Measurements from ENCODE around the gene GAS2L2. TPM values are rescaled to one million over a fixed set of nuclear protein-coding genes. Genes with fewer than 3 reads are reported as not detected.

Gene GAS2L2
- total and polyA plus RNA-seq, 2 donors (not counting 1 experiment from before 2014, with no cell fraction given), result 0.09 to 0.17 TPM

DNA sequence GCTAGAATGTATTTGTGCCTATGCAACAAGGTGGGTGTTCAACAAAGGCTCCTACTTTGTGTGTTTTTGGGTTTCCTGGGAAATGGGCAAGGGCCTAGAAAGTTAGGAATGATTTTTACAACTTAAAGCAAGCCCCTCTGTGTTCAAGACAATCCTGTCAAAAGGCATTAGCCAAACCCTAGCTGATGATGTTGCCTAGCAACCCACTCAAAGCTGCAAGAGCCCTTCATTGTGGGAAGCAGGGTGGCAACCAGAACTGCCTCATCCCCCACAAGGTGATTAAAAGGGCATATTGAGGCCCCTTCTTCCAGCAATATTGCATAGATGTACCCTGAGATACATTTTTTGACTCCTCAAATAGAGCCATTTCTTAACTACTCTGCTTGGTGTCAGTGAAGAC is 37.6 kb downstream of the GAS2L2 start:
- no peak overlapping the region for H3K4me3 ChIP-seq (ENCODE audit: control extremely low read depth in 1 of 5, extremely low read depth in 1 of 5, insufficient read depth in 1 of 5, low read depth in 2 of 5, low read length in 4 of 5)
- POLR2A ChIA-PET, result no interaction called here
- DNase-seq, result no peak
- H4K20me1 ChIP-seq (ENCODE audit: control insufficient read depth, insufficient read depth, low read length, poor library complexity, severe bottlenecking), result no peaks in the 10 kb centered on the region
- no peak overlapping the region for H3K9ac ChIP-seq (ENCODE audit: low read length)
- Mint-ChIP-seq H3K4me3 (no peak overlapping the region), H3K27me3 (no peaks in the 10 kb centered on the region), H3K4me1 (no peaks in the 10 kb centered on the region), H3K27ac (no peak overlapping the region), H3K9me3 (ENCODE audit: insufficient read depth) (no peaks in the 10 kb centered on the region)
- H2AFZ ChIP-seq (ENCODE audit: insufficient read depth, low read depth, low read length, poor library complexity, severe bottlenecking), result no peak overlapping the region
- TF ChIP-seq, protein P1, sequence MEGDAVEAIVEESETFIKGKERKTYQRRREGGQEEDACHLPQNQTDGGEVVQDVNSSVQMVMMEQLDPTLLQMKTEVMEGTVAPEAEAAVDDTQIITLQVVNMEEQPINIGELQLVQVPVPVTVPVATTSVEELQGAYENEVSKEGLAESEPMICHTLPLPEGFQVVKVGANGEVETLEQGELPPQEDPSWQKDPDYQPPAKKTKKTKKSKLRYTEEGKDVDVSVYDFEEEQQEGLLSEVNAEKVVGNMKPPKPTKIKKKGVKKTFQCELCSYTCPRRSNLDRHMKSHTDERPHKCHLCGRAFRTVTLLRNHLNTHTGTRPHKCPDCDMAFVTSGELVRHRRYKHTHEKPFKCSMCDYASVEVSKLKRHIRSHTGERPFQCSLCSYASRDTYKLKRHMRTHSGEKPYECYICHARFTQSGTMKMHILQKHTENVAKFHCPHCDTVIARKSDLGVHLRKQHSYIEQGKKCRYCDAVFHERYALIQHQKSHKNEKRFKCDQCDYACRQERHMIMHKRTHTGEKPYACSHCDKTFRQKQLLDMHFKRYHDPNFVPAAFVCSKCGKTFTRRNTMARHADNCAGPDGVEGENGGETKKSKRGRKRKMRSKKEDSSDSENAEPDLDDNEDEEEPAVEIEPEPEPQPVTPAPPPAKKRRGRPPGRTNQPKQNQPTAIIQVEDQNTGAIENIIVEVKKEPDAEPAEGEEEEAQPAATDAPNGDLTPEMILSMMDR (IDR thresholded peaks at IDR 0.05), result no peak
- no peak for TF ChIP-seq EZH2 (IDR thresholded peaks at IDR 0.05; ENCODE audit: borderline replicate concordance, insufficient read depth, low read depth, low read length, poor library complexity, severe bottlenecking)
- no peak overlapping the region for H3K27ac ChIP-seq (ENCODE audit: low read length in 2 of 2)
- no peaks in the 10 kb centered on the region for H3K79me2 ChIP-seq (ENCODE audit: control insufficient read depth, insufficient read depth, low read length)
- intact Hi-C loops (cut with micrococcal nuclease), result no loop called here
- no peaks in the 10 kb centered on the region for H3K4me1 ChIP-seq (ENCODE audit: control insufficient read depth in 2 of 2, insufficient read depth in 2 of 2, low read length in 2 of 2)
- H3K36me3 ChIP-seq (replicated peaks in 1 of 2; ENCODE audit: control extremely low read depth in 1 of 2, control insufficient read depth in 1 of 2, extremely low read depth in 1 of 2, insufficient read depth in 2 of 2, low read length in 1 of 2), result peaks cover 33 to 73% of the 10 kb centered on the region in 2 experiments
- no peak overlapping the region for H3K4me2 ChIP-seq (replicated peaks; ENCODE audit: low read depth, low read length, poor library complexity, severe bottlenecking)
- no peaks in the 10 kb centered on the region for H3K27me3 ChIP-seq (replicated peaks in 1 of 4; ENCODE audit: control extremely low read depth in 1 of 4, control insufficient read depth in 3 of 4, insufficient read depth in 4 of 4, low read length in 3 of 4)
- no peak for ATAC-seq (ENCODE audit: low read depth)
- no peaks in the 10 kb centered on the region for H3K9me3 ChIP-seq (ENCODE audit: control extremely low read depth in 1 of 3, control insufficient read depth in 2 of 3, insufficient read depth in 1 of 3, low read length in 2 of 3)
- CTCF ChIA-PET, result no interaction called here

DNA sequence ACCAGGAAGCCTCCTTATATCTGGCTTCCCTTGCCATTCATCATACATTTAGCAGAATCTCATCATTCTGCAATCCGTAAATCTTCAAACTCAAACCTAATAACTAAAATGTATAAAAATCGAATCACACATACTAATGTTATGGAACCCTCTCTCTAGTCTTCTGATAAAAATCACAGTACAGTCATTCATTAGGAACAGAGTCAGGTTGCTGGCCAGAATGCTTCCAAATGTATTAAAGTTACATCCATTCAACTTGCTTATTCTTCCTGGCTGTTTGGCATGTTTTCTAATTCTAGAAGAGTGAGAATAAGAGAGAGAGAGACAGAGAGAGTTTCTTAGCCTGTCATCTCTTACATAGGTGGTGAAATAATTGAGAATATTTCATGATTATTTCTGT is 38.1 kb downstream of the GAS2L2 start:
- no peaks in the 10 kb centered on the region for H3K27me3 ChIP-seq (replicated peaks in 1 of 4; ENCODE audit: control extremely low read depth in 1 of 4, control insufficient read depth in 3 of 4, insufficient read depth in 4 of 4, low read length in 3 of 4)
- no peaks in the 10 kb centered on the region for H3K9me3 ChIP-seq (ENCODE audit: control extremely low read depth in 1 of 3, control insufficient read depth in 2 of 3, insufficient read depth in 1 of 3, low read length in 2 of 3)
- ATAC-seq (ENCODE audit: low read depth), result no peak
- WGBS (ENCODE audit: insufficient coverage), result 96% methylated on average over 2 of the region's 2 CpGs
- Mint-ChIP-seq H3K9me3 (ENCODE audit: insufficient read depth) (no peaks in the 10 kb centered on the region), H3K4me3 (no peak overlapping the region), H3K4me1 (no peaks in the 10 kb centered on the region), H3K27ac (no peak overlapping the region), H3K27me3 (no peaks in the 10 kb centered on the region)
- H3K4me3 ChIP-seq (ENCODE audit: control extremely low read depth in 1 of 5, extremely low read depth in 1 of 5, insufficient read depth in 1 of 5, low read depth in 2 of 5, low read length in 4 of 5), result no peak overlapping the region
- no peak overlapping the region for H3K9ac ChIP-seq (ENCODE audit: low read length)
- peaks cover 37 to 76% of the 10 kb centered on the region in 2 experiments for H3K36me3 ChIP-seq (replicated peaks in 1 of 2; ENCODE audit: control extremely low read depth in 1 of 2, control insufficient read depth in 1 of 2, extremely low read depth in 1 of 2, insufficient read depth in 2 of 2, low read length in 1 of 2)
- no peaks in the 10 kb centered on the region for H3K4me1 ChIP-seq (ENCODE audit: control insufficient read depth in 2 of 2, insufficient read depth in 2 of 2, low read length in 2 of 2)
- no peak overlapping the region for H3K4me2 ChIP-seq (replicated peaks; ENCODE audit: low read depth, low read length, poor library complexity, severe bottlenecking)
- H3K79me2 ChIP-seq (ENCODE audit: control insufficient read depth, insufficient read depth, low read length), result no peaks in the 10 kb centered on the region
- CTCF ChIA-PET, result no interaction called here
- intact Hi-C loops (cut with micrococcal nuclease), result no loop called here
- POLR2A ChIA-PET, result no interaction called here
- TF ChIP-seq, protein P1 (IDR thresholded peaks at IDR 0.05), result no peak
- TF ChIP-seq EZH2 (IDR thresholded peaks at IDR 0.05; ENCODE audit: borderline replicate concordance, insufficient read depth, low read depth, low read length, poor library complexity, severe bottlenecking), result no peak
- H3K27ac ChIP-seq (ENCODE audit: low read length in 2 of 2), result no peak overlapping the region
- H2AFZ ChIP-seq (ENCODE audit: insufficient read depth, low read depth, low read length, poor library complexity, severe bottlenecking), result no peak overlapping the region
- no peak for DNase-seq
- no peaks in the 10 kb centered on the region for H4K20me1 ChIP-seq (ENCODE audit: control insufficient read depth, insufficient read depth, low read length, poor library complexity, severe bottlenecking)
